HUES6 (cell line): ENCODE results near the gene ALDOC.
A peak's percentile ranks its signal among the peaks of the same experiment; 100 is the strongest.
"Not testable (repeated sequence)": the region's sequence is repeated elsewhere in the genome, so short reads cannot be mapped to it uniquely, and the experiment has no call there.

Experiments used
- H3K27ac ChIP-seq: 2 replicates; pipeline ENCODE4 v1.7.0; 2013; ENCODE audit warnings: low read depth, mild to moderate bottlenecking, low read length, inconsistent platforms
- H3K27me3 ChIP-seq: 2 replicates; pipeline ENCODE4 v1.6.1; 2013; ENCODE audit warnings: low read length; ENCODE audit not compliant: control insufficient read depth, insufficient read depth
- H3K36me3 ChIP-seq: 2 replicates; pipeline ENCODE4 v1.6.1; 2013; ENCODE audit warnings: low read length; ENCODE audit not compliant: control insufficient read depth, insufficient read depth
- H3K4me1 ChIP-seq: 2 replicates; pipeline ENCODE4 v1.6.1; 2013; ENCODE audit warnings: low read length; ENCODE audit not compliant: control insufficient read depth, insufficient read depth
- H3K4me3 ChIP-seq: 2 replicates; pipeline ENCODE4 v1.5.1; 2013; ENCODE audit warnings: low read depth, low read length
- H3K9ac ChIP-seq: one replicate; pipeline ENCODE4 v1.6.1; 2013; ENCODE audit warnings: mild to moderate bottlenecking, low read length
- H3K9me3 ChIP-seq: 2 replicates; pipeline ENCODE4 v1.6.1; 2013; ENCODE audit warnings: low read depth, low read length; ENCODE audit not compliant: control insufficient read depth, insufficient read depth

The ALDOC gene

DNA sequence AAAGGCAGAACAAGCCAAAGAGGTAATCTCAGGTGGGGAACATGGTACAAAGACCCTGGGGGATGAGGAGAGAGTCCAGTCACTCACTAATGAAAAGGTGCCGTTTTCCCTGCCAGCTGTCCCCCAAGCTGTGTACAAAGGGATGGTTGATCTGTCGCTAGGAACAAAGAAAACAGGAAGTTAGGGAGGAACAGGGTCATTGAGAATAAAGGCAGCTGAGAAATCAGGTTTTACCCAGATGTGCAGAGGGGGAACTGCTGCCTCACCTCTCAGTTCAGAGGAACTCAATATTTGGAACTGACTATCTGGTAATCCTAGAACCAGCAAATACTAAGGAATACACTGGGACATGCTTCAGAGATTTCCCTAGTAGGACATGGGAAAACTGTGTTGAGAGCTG is 35.8 kb upstream of the ALDOC start:
- H3K9me3 ChIP-seq: no peaks in the 10 kb centered on the region
- H3K27me3 ChIP-seq: no peaks in the 10 kb centered on the region
- H3K9ac ChIP-seq: no peak overlapping the region
- peaks cover 93% of the 10 kb centered on the region for H3K36me3 ChIP-seq
- no peak overlapping the region for H3K4me3 ChIP-seq
- H3K27ac ChIP-seq: no peak overlapping the region
- no peaks in the 10 kb centered on the region for H3K4me1 ChIP-seq

- Histone ChIP-seq H3K9me3 (no peaks in the 10 kb centered on the region), H3K4me1 (no peaks in the 10 kb centered on the region), H3K27me3 (no peaks in the 10 kb centered on the region), H3K36me3 (peaks cover 83% of the 10 kb centered on the region), H3K27ac (no peak overlapping the region), H3K4me3 (no peak overlapping the region), H3K9ac (no peak overlapping the region)
Observed at GRCh38 chr17:28610376-28610775, 33.7 kb upstream of the ALDOC start.

DNA sequence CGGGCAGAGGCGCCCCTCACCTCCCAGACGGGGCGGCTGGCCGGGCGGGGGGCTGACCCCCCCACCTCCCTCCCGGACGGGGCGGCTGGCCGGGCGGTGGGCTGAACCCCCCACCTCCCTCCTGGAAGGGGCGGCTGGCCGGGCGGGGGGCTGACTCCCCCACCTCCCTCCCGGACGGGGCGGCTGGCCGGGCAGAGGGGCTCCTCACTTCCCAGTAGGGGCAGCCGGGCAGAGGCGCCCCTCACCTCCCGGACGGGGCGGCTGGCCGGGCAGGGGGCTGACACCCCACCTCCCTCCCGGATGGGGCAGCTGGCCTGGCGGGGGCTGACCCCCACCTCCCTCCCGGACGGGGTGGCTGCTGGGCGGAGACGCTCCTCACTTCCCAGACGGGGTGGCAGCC is 27.3 kb upstream of the ALDOC start:
- not testable (repeated sequence) for H3K9ac ChIP-seq, H3K4me3 ChIP-seq, H3K27me3 ChIP-seq, H3K27ac ChIP-seq, H3K4me1 ChIP-seq, H3K9me3 ChIP-seq
- H3K36me3 ChIP-seq: peaks cover 25% of the 10 kb centered on the region

- Histone ChIP-seq H3K9me3 (no peaks in the 10 kb centered on the region), H3K9ac (peak overlapping the region; percentile 93), H3K4me1 (peaks cover 11% of the 10 kb centered on the region; the same call in 1 of the 2 replicates), H3K27me3 (no peaks in the 10 kb centered on the region), H3K4me3 (peak overlapping the region; percentile 82), H3K36me3 (peaks cover 18% of the 10 kb centered on the region), H3K27ac (no peak overlapping the region; the same call in 1 of the 2 replicates)
Observed at GRCh38 chr17:28599311-28600184, 22.9 kb upstream of the ALDOC start.

GRCh38 chr17:28598799-28599310 is 22.2 kb upstream of the ALDOC start, which contains the start of gene SPAG5:
TSS of gene SPAG5 (minus strand) at chr17:28599025. CDS start at chr17:28598946, 79 bp downstream.
- H3K4me1 ChIP-seq: peaks cover 11% of the 10 kb centered on the region; the same call in 1 of the 2 replicates
- H3K27ac ChIP-seq: peak within 1 kb of the TSS; percentile 70
- peaks cover 19% of the 10 kb centered on the region for H3K36me3 ChIP-seq
- peak within 1 kb of the TSS; percentile 82 for H3K4me3 ChIP-seq
- H3K9ac ChIP-seq: peak within 1 kb of the TSS; percentile 93
- H3K9me3 ChIP-seq: no peaks in the 10 kb centered on the region
- no peaks in the 10 kb centered on the region for H3K27me3 ChIP-seq

DNA sequence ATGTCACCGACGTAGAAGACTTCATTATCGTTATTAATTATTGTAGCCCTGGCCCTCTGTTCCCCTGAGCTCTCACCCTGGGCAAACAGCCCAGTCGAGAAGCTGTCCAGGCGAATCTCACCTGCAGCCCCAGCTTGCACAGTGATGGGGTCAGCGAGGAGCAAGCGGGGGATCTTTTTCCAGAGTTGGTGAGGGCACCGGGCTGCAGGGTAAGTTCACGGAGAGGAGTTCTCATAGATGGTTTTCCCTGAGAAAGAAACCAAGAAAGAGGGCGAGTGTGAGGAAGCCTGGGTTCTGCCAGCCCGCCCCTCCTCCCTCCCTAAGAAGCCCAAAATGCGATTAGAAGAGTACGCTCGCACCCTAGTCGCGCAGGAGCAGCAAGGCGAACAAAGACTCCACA is 21.7 kb upstream of the ALDOC start:
- H3K36me3 ChIP-seq: peaks cover 20% of the 10 kb centered on the region
- H3K27ac ChIP-seq: peak overlapping the region; percentile 70
- H3K9ac ChIP-seq: peak overlapping the region; percentile 93
- H3K9me3 ChIP-seq: no peaks in the 10 kb centered on the region
- no peaks in the 10 kb centered on the region for H3K27me3 ChIP-seq
- peak overlapping the region; percentile 82 for H3K4me3 ChIP-seq
- H3K4me1 ChIP-seq: peaks cover 11% of the 10 kb centered on the region; the same call in 1 of the 2 replicates

DNA sequence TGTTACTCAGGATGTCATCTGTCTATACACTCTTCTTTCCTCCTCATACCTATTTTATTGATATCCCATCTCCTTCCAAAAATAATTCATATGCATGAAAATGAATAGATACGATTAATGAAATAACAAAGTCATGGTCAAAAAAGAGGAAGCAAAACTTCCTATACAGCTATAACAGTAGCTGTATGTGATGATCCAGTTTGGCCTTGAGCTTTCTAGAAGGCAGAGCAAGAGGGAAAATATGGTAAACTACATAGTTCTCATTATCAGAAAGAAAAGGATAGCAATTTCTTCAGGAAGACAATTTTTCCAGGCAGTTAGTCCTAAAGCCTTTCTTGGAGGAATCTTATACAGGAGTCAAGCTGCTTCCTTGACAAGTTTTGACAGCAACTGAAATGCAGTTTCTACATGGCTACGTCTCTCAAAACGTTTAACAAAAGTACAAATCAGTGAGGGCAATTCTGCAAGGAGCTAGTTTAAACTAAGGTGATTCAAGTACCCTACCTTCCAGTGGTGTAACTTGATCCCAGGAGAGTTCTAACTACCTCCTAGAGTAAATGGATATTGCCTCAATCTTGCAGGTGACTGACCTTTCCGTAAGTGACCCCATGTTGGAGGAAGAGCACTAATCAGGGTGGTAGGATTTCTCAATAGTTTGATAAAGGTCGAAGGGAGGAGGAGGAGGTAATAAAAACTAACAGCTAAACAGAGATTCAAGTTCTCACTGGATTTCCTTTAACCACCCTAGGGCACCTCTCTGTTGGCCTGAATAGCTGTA is 21.1 kb upstream of the ALDOC start:
- no peak overlapping the region; the same call in 1 of the 2 replicates for H3K27ac ChIP-seq
- H3K4me1 ChIP-seq: peaks cover 11% of the 10 kb centered on the region; the same call in 1 of the 2 replicates
- H3K27me3 ChIP-seq: no peaks in the 10 kb centered on the region
- peaks cover 26% of the 10 kb centered on the region for H3K36me3 ChIP-seq
- H3K9me3 ChIP-seq: no peaks in the 10 kb centered on the region
- peak overlapping the region; percentile 82 for H3K4me3 ChIP-seq
- H3K9ac ChIP-seq: peak overlapping the region; percentile 93

DNA sequence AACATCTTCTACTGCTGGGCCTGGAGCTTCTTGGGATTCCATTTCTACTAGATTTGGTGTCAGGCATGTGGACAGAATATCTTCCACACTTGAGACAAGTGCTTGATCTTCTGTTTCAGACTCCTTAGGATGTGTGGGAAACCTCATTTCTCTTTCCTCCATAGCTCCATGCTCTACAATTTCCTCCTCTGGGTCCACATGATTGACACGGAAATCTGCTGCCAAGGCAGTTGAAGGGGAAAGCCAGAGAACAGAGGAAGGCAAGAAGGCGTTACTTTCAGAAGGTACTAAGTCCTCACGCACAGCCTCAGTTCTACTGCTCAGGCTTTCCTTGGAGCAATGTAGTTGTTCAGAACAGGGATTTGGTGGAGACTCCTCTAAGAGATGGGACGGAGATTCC is 15.6 kb upstream of the ALDOC start:
- H3K9me3 ChIP-seq: no peaks in the 10 kb centered on the region
- H3K27me3 ChIP-seq: no peaks in the 10 kb centered on the region
- no peak overlapping the region for H3K4me3 ChIP-seq
- no peak overlapping the region for H3K27ac ChIP-seq
- H3K36me3 ChIP-seq: peaks cover 69% of the 10 kb centered on the region
- H3K9ac ChIP-seq: no peak overlapping the region
- H3K4me1 ChIP-seq: no peaks in the 10 kb centered on the region

GRCh38 chr17:28585851-28586250 is 9.2 kb upstream of the ALDOC start:
- Histone ChIP-seq H3K4me3 (no peak overlapping the region), H3K36me3 (peaks cover 90% of the 10 kb centered on the region), H3K9ac (no peak overlapping the region), H3K4me1 (no peaks in the 10 kb centered on the region), H3K9me3 (no peaks in the 10 kb centered on the region), H3K27ac (no peak overlapping the region), H3K27me3 (no peaks in the 10 kb centered on the region)

GRCh38 chr17:28584434-28584833 is 7.7 kb upstream of the ALDOC start:
- Histone ChIP-seq H3K27ac (no peak overlapping the region), H3K36me3 (peaks cover 92% of the 10 kb centered on the region), H3K4me1 (no peaks in the 10 kb centered on the region), H3K27me3 (no peaks in the 10 kb centered on the region), H3K9ac (no peak overlapping the region), H3K4me3 (no peak overlapping the region), H3K9me3 (no peaks in the 10 kb centered on the region)

GRCh38 chr17:28582513-28582912 is 5.8 kb upstream of the ALDOC start:
- Histone ChIP-seq H3K9ac (no peak overlapping the region), H3K4me1 (peaks cover 4% of the 10 kb centered on the region; the same call in 1 of the 2 replicates), H3K4me3 (no peak overlapping the region), H3K9me3 (no peaks in the 10 kb centered on the region), H3K27ac (no peak overlapping the region), H3K36me3 (peaks cover 94% of the 10 kb centered on the region), H3K27me3 (no peaks in the 10 kb centered on the region)
